A204.1 (cell line): ENCODE measurements around the gene ARID1B.

Experiments used
- FAIRE-seq: peaks from 2 replicates; lab custom pipeline; 2012; peaks lifted over from hg19 to GRCh38; lab: Jason Lieb, UNC

Gene ARID1B

GRCh38 chr6:156906451-156906850 is 129.3 kb downstream of the ARID1B start:
- FAIRE-seq = no peak

- FAIRE-seq = no peak
Measured at GRCh38 chr6:156909212-156910010, 132.2 kb downstream of the ARID1B start.

- no peak for FAIRE-seq
Measured at GRCh38 chr6:156910011-156910334, 132.8 kb downstream of the ARID1B start.

- FAIRE-seq = no peak
Measured at GRCh38 chr6:156910938-156911337, 133.8 kb downstream of the ARID1B start.

- FAIRE-seq = no peak
Measured at GRCh38 chr6:156911581-156911980, 134.4 kb downstream of the ARID1B start.

- no peak for FAIRE-seq
Measured at GRCh38 chr6:156912431-156912830, 135.3 kb downstream of the ARID1B start.

- no peak for FAIRE-seq
Measured at GRCh38 chr6:156914181-156914580, 137.0 kb downstream of the ARID1B start.

- FAIRE-seq = no peak
Measured at GRCh38 chr6:156916130-156916801, 139.1 kb downstream of the ARID1B start.

- no peak for FAIRE-seq
Measured at GRCh38 chr6:156917213-156917612, 140.0 kb downstream of the ARID1B start.

- FAIRE-seq = no peak
Measured at GRCh38 chr6:156918647-156919046, 141.5 kb downstream of the ARID1B start.

- no peak for FAIRE-seq
Measured at GRCh38 chr6:156919370-156919769, 142.2 kb downstream of the ARID1B start.

GRCh38 chr6:156919814-156920369 is 142.7 kb downstream of the ARID1B start:
- no peak for FAIRE-seq

GRCh38 chr6:156924246-156924645 is 147.1 kb downstream of the ARID1B start:
- no peak for FAIRE-seq

- FAIRE-seq = no peak
Measured at GRCh38 chr6:156925026-156925425, 147.8 kb downstream of the ARID1B start.

- no peak for FAIRE-seq
Measured at GRCh38 chr6:156925718-156926607, 148.8 kb downstream of the ARID1B start.

- FAIRE-seq = no peak
Measured at GRCh38 chr6:156928126-156928525, 150.9 kb downstream of the ARID1B start.

GRCh38 chr6:156928972-156929371 is 151.8 kb downstream of the ARID1B start:
- no peak for FAIRE-seq

GRCh38 chr6:156931283-156931682 is 154.1 kb downstream of the ARID1B start:
- no peak for FAIRE-seq

GRCh38 chr6:156933201-156934068 is 156.3 kb downstream of the ARID1B start:
- FAIRE-seq = no peak

GRCh38 chr6:156934069-156934460 is 156.9 kb downstream of the ARID1B start:
- FAIRE-seq = no peak

GRCh38 chr6:156935000-156935399 is 157.8 kb downstream of the ARID1B start:
- FAIRE-seq = no peak

GRCh38 chr6:156938143-156938542 is 161.0 kb downstream of the ARID1B start:
- no peak for FAIRE-seq
